Suprapubic skin (tissue), 4 donors: ENCODE measurements around the gene WDR45B.

Experiments used
- CTCF ChIP-seq, 2 donors: fragments of 200-600 bp in 1 of 2; fragments of 450-650 bp in 1 of 2; sonication (generic) in 1 of 2; IDR thresholded peaks; one replicate each; pipeline ENCODE4 v1.5.1; 2016 to 2019; ENCODE audit warnings: antibody characterized with exemption in 2 of 2, mild to moderate bottlenecking in 1 of 2, moderate library complexity in 1 of 2
- POLR2A ChIP-seq, 2 donors: fragments of 450-650 bp; IDR thresholded peaks; one replicate each; pipeline ENCODE4 v1.6.1; 2017; ENCODE audit warnings: antibody characterized with exemption in 2 of 2, mild to moderate bottlenecking in 2 of 2, moderate library complexity in 2 of 2
- POLR2AphosphoS5 ChIP-seq, 3 donors: sonication (generic); formaldehyde crosslinking; IDR thresholded peaks; one replicate each; pipeline ENCODE4 v1.6.1; 2017; ENCODE audit warnings: antibody characterized with exemption in 3 of 3

DNA sequence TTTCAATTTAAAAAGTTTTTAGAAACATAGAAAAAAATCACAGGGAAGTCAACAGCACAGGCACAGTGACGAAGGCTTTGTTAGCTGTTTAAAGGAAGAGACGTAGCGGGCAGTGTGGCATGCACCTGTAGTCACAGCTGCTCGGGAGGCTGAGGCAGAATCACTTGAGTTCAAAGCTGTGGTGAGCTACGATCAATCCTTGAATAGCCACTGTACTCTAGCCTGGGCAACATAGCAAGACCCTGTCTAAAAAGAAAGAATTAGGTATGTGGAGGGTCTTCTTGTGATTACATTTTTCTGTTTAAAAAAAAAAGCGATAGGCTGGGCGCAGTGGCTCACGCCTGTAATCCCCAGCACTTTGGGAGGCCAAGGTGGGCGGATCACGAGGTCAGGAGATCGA, 78.6 kb downstream of the WDR45B start:
- TF ChIP-seq POLR2AphosphoS5 (IDR thresholded peaks at IDR 0.05) (no peak), CTCF (IDR thresholded peaks at IDR 0.05) (no peak), POLR2A (IDR thresholded peaks at IDR 0.05) (no peak)
